A673 (cell line): ENCODE results near the gene DOCK8. TPM values are rescaled to one million over a fixed set of nuclear protein-coding genes. Genes with fewer than 3 reads are reported as not detected.

ENCODE experiments used
- BruUV-seq: library from RNA; stranded (reverse); fragments of 400-500 nt; replicated peaks from 2 replicates; lab custom pipeline; 2021; lab: Mats Ljungman, UMichigan
- CTCF ChIA-PET: fragments of 300-600 bp; sonication (Branson Sonifier 250); formaldehyde crosslinking; loops from one replicate; lab custom pipeline; 2022; ENCODE audit warnings: antibody characterized with exemption; lab: Charles Lee
- POLR2A ChIA-PET: fragments of 300-600 bp; sonication (Branson Sonifier 250); formaldehyde crosslinking; loops from one replicate; lab custom pipeline; 2022; ENCODE audit warnings: antibody characterized with exemption; ENCODE audit not compliant: low non-redundant PET; lab: Charles Lee
- DNase-seq: peaks from one replicate; pipeline ENCODE4 v3.0.0-alpha.2; 2015; ENCODE audit warnings: low spot score
- H3K27ac ChIP-seq: fragments of 200-600 bp; sonication (generic); 2 replicates; pipeline ENCODE4 v1.5.1; 2016; ENCODE audit warnings: mixed run types, low read depth, mild to moderate bottlenecking, mixed read lengths, antibody characterized with exemption, low read length; ENCODE audit not compliant: poor library complexity, severe bottlenecking
- H3K27me3 ChIP-seq: fragments of 200-600 bp; sonication (generic); replicated peaks from 2 replicates; pipeline ENCODE4 v1.6.1; 2017; ENCODE audit warnings: mixed run types, low read depth, mild to moderate bottlenecking, mixed read lengths, antibody characterized with exemption, low read length; ENCODE audit not compliant: insufficient read depth, poor library complexity
- H3K36me3 ChIP-seq: fragments of 200-600 bp; sonication (generic); 2 replicates; pipeline ENCODE4 v1.6.1; 2016; ENCODE audit warnings: mixed run types, mild to moderate bottlenecking, mixed read lengths, antibody characterized with exemption, low read length; ENCODE audit not compliant: insufficient read depth, poor library complexity, severe bottlenecking
- H3K4me1 ChIP-seq: fragments of 200-600 bp; sonication (generic); 2 replicates; pipeline ENCODE4 v1.6.1; 2017; ENCODE audit warnings: mixed run types, mild to moderate bottlenecking, mixed read lengths, antibody characterized with exemption, low read length; ENCODE audit not compliant: insufficient read depth, poor library complexity, severe bottlenecking
- H3K4me3 ChIP-seq: fragments of 200-600 bp; sonication (generic); 2 replicates; pipeline ENCODE4 v1.5.1; 2016; ENCODE audit warnings: low read depth, mixed run types, mild to moderate bottlenecking, mixed read lengths, low read length; ENCODE audit not compliant: poor library complexity, severe bottlenecking
- H3K9me3 ChIP-seq: fragments of 200-600 bp; sonication (generic); 2 replicates; pipeline ENCODE4 v1.6.1; 2016; ENCODE audit warnings: mixed run types, low read depth, mild to moderate bottlenecking, mixed read lengths, antibody characterized with exemption, low read length; ENCODE audit not compliant: poor library complexity, severe bottlenecking
- EZH2 ChIP-seq: fragments of 200-600 bp; sonication (generic); IDR thresholded peaks from 2 replicates; pipeline ENCODE4 v1.6.1; 2017; ENCODE audit warnings: borderline replicate concordance, low read depth, mild to moderate bottlenecking, mixed read lengths, antibody characterized with exemption, low read length; ENCODE audit not compliant: poor library complexity, severe bottlenecking
- intact Hi-C: fragments of 100-400 bp; cut with micrococcal nuclease; formaldehyde crosslinking; loops from one replicate; pipeline ENCODE4 v1.10.0; 2022; ENCODE audit not compliant: unreplicated experiment
- total RNA-seq: library from RNA; stranded (reverse); gene quantifications from 2 replicates; pipeline ENCODE4 v1.2.3, GENCODE V29; 2021
- TF ChIP-seq, protein P1 (sequence below): fragments of 300-800, 200-600 bp; sonication (generic); conservative IDR thresholded peaks from 2 replicates; pipeline ENCODE4 v1.5.1; 2017; ENCODE audit warnings: low read depth, mild to moderate bottlenecking, antibody characterized with exemption, low read length, moderate library complexity, mixed read lengths

DOCK8 gene
- total RNA-seq, 1 experiment from 2014 or later: not detected

- no peak for TF ChIP-seq EZH2
- TF ChIP-seq, protein P1, sequence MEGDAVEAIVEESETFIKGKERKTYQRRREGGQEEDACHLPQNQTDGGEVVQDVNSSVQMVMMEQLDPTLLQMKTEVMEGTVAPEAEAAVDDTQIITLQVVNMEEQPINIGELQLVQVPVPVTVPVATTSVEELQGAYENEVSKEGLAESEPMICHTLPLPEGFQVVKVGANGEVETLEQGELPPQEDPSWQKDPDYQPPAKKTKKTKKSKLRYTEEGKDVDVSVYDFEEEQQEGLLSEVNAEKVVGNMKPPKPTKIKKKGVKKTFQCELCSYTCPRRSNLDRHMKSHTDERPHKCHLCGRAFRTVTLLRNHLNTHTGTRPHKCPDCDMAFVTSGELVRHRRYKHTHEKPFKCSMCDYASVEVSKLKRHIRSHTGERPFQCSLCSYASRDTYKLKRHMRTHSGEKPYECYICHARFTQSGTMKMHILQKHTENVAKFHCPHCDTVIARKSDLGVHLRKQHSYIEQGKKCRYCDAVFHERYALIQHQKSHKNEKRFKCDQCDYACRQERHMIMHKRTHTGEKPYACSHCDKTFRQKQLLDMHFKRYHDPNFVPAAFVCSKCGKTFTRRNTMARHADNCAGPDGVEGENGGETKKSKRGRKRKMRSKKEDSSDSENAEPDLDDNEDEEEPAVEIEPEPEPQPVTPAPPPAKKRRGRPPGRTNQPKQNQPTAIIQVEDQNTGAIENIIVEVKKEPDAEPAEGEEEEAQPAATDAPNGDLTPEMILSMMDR: no peak
- no peak for DNase-seq
- no peak overlapping the region for H3K27ac ChIP-seq
- H3K4me1 ChIP-seq: no peaks in the 10 kb centered on the region
- POLR2A ChIA-PET: no interaction called here
- no TSS peak for BruUV-seq
- intact Hi-C loops: no loop called here
- H3K27me3 ChIP-seq: peaks cover 24% of the 10 kb centered on the region
- H3K4me3 ChIP-seq: no peak overlapping the region
- no peaks in the 10 kb centered on the region for H3K9me3 ChIP-seq
- no peaks in the 10 kb centered on the region for H3K36me3 ChIP-seq
- CTCF ChIA-PET: no interaction called here
Measured at GRCh38 chr9:296411-296810, 81.7 kb downstream of the DOCK8 start.

DNA sequence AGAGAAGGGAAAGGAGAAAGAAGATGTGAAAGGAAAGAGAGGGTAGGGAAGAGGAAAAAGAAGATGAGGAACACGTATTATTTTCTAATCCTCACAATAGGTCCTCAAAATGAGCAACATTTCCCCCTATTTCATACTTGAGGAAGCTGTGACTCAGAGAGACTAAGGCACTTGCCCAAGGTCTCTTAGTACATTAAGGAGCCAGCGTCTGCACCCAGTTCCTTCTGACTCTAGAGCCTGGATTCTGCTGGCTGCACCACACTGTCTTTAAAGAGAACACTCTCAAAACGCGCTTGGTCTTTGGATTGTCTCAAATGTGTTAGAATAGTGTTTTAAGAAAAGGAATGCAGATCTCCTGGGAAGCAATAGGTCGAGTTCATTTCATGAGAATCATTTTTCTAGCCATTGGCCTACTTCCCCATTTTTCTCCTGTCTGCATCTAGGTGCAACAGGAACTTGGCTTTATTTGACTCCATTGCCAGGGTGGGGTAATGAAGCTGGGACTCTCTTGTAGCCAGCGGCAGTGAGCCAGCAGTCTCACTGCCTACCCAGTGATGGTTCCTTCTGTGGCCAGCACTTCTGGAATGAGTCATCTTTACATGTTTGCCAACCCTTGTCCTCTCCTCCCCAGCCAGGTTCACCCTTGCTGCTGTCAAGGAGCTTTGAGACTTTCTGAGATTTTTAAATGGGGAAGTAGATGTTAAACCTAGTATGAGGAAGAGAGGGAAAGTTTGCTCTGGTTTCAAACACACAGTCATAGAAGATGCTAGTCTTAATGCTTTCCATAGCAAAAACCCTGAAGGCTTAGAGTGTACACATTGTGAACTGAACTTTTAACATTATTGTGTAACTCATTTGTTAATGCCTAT lies 82.7 kb downstream of the DOCK8 start:
- no TSS peak for BruUV-seq
- POLR2A ChIA-PET: no interaction called here

GRCh38 chr9:303502-303901 lies 88.8 kb downstream of the DOCK8 start:
- no TSS peak for BruUV-seq
- ChIA-PET CTCF (no interaction called here), POLR2A (no interaction called here)
- intact Hi-C loops: loop anchor here (5.0 kb wide), 1 partner anchor 41 kb away; no protein-coding TSS in a partner anchor
- H3K36me3 ChIP-seq: no peaks in the 10 kb centered on the region
- no peak for DNase-seq
- H3K4me1 ChIP-seq: no peaks in the 10 kb centered on the region
- H3K27me3 ChIP-seq: peaks cover 19% of the 10 kb centered on the region
- no peak for TF ChIP-seq EZH2
- TF ChIP-seq, protein P1: no peak
- H3K27ac ChIP-seq: no peak overlapping the region
- no peak overlapping the region for H3K4me3 ChIP-seq
- H3K9me3 ChIP-seq: no peaks in the 10 kb centered on the region

More for the DNA sequence above, 82.7 kb downstream of the DOCK8 start:
- TF ChIP-seq, protein P1: no peak
- TF ChIP-seq EZH2: no peak
- intact Hi-C loops: no loop called here
- Histone ChIP-seq H3K27me3 (peaks cover 24% of the 10 kb centered on the region), H3K4me3 (no peak overlapping the region), H3K27ac (no peak overlapping the region), H3K9me3 (no peaks in the 10 kb centered on the region), H3K4me1 (no peaks in the 10 kb centered on the region), H3K36me3 (no peaks in the 10 kb centered on the region)
- no peak for DNase-seq
- CTCF ChIA-PET: no interaction called here
